Stimulated activated CD4-positive, alpha-beta T cell treated with anti-CD3 and anti-CD28 coated beads, Interleukin-2, amount 100 ng/mL, for 24 hours (primary cell): Measurements from ENCODE around the gene PUSL1.

Source experiments
- DNase-seq, 2 donors: peaks; one replicate each; pipeline ENCODE4 v3.0.0-alpha.2; 2020

The PUSL1 gene

GRCh38 chr1:1342061-1342562, 33.7 kb downstream of the PUSL1 start:
- no peak for DNase-seq

GRCh38 chr1:1342584-1343115, 34.3 kb downstream of the PUSL1 start:
- DNase-seq: no peak

- no peak for DNase-seq
Observed at GRCh38 chr1:1343811-1344421, 35.5 kb downstream of the PUSL1 start.

- peak; percentile 62 to 65 for DNase-seq
Observed at GRCh38 chr1:1344655-1345361, 36.4 kb downstream of the PUSL1 start.

- DNase-seq: no peak
Observed at GRCh38 chr1:1345384-1345783, 37.0 kb downstream of the PUSL1 start.

GRCh38 chr1:1345860-1346500, 37.6 kb downstream of the PUSL1 start:
- DNase-seq: no peak

GRCh38 chr1:1346501-1346890, 38.1 kb downstream of the PUSL1 start:
- DNase-seq: no peak

GRCh38 chr1:1347026-1347595, 38.7 kb downstream of the PUSL1 start:
- no peak for DNase-seq

GRCh38 chr1:1347663-1348419, 39.4 kb downstream of the PUSL1 start:
- no peak for DNase-seq

- no peak for DNase-seq
Observed at GRCh38 chr1:1348420-1349255, 40.2 kb downstream of the PUSL1 start.

GRCh38 chr1:1349256-1350012, 41.0 kb downstream of the PUSL1 start, which contains the start of gene DVL1:
TSS of gene DVL1 (minus strand) at chr1:1349418. CDS start at chr1:1349065, 353 bp downstream.
- peak; percentile 74 to 76 for DNase-seq

GRCh38 chr1:1351511-1352427, 43.4 kb downstream of the PUSL1 start:
- no peak for DNase-seq

- no peak for DNase-seq
Observed at GRCh38 chr1:1352786-1353388, 44.5 kb downstream of the PUSL1 start.

GRCh38 chr1:1353389-1354151, 45.2 kb downstream of the PUSL1 start:
- no peak for DNase-seq

GRCh38 chr1:1354271-1355247, 46.2 kb downstream of the PUSL1 start:
- peak in 1 of 2 donors; percentile 35 for DNase-seq

- DNase-seq: peak in 1 of 2 donors; percentile 40
Observed at GRCh38 chr1:1355416-1355815, 47.0 kb downstream of the PUSL1 start.

- no peak for DNase-seq
Observed at GRCh38 chr1:1356166-1356795, 47.9 kb downstream of the PUSL1 start.
